ENCODE measurements around the gene CRK. TPM values are rescaled to one million over a fixed set of nuclear protein-coding genes. Genes with fewer than 3 reads are reported as not detected.
A peak's percentile ranks its signal among the peaks of the same experiment; 100 is the strongest.
"Not testable (repeated sequence)": the region's sequence is repeated elsewhere in the genome, so short reads cannot be mapped to it uniquely, and the experiment has no call there.

The CRK gene
- total RNA-seq, 4 donors from 2014 or later, result 84.5 to 104 (median 95.7) TPM

- DNase-seq (ENCODE audit: low spot score), result no peak
- no peak for TF ChIP-seq CTCF (IDR thresholded peaks at IDR 0.05)
- no peak for ATAC-seq (ENCODE audit: low FRiP score)
Measured at GRCh38 chr17:1391577-1391976, 64.5 kb downstream of the CRK start.

GRCh38 chr17:1390432-1391367, 65.3 kb downstream of the CRK start:
- ATAC-seq (ENCODE audit: low FRiP score), result peak; percentile 63

GRCh38 chr17:1387490-1388227, 68.4 kb downstream of the CRK start:
- not testable (repeated sequence) for ATAC-seq (ENCODE audit: low FRiP score)

More at GRCh38 chr17:1390432-1391367, 65.3 kb downstream of the CRK start:
- DNase-seq (ENCODE audit: low spot score), result no peak
- no peak for TF ChIP-seq CTCF (IDR thresholded peaks at IDR 0.05)

GRCh38 chr17:1386675-1387190, 69.3 kb downstream of the CRK start:
- DNase-seq (ENCODE audit: low spot score); ATAC-seq (ENCODE audit: low FRiP score): not testable (repeated sequence)

More at GRCh38 chr17:1387490-1388227, 68.4 kb downstream of the CRK start:
- not testable (repeated sequence) for DNase-seq (ENCODE audit: low spot score)

GRCh38 chr17:1386265-1386664, 69.8 kb downstream of the CRK start:
- DNase-seq (ENCODE audit: low spot score), result no peak
- no peak for ATAC-seq (ENCODE audit: low FRiP score)
- no peak for TF ChIP-seq CTCF (IDR thresholded peaks at IDR 0.05)

GRCh38 chr17:1385861-1386260, 70.2 kb downstream of the CRK start:
- DNase-seq (ENCODE audit: low spot score), result no peak
- ATAC-seq (ENCODE audit: low FRiP score), result no peak
- TF ChIP-seq CTCF (IDR thresholded peaks at IDR 0.05), result no peak

- TF ChIP-seq CTCF (IDR thresholded peaks at IDR 0.05), result no peak
- no peak for DNase-seq (ENCODE audit: low spot score)
- no peak for ATAC-seq (ENCODE audit: low FRiP score)
Measured at GRCh38 chr17:1384905-1385435, 71.1 kb downstream of the CRK start.
